ENCODE measurements around the gene OR8B8. TPM values are rescaled to one million over a fixed set of nuclear protein-coding genes. Genes with fewer than 3 reads are reported as not detected.

The OR8B8 gene
- total RNA-seq, 3 donors from 2014 or later, result not detected

DNA sequence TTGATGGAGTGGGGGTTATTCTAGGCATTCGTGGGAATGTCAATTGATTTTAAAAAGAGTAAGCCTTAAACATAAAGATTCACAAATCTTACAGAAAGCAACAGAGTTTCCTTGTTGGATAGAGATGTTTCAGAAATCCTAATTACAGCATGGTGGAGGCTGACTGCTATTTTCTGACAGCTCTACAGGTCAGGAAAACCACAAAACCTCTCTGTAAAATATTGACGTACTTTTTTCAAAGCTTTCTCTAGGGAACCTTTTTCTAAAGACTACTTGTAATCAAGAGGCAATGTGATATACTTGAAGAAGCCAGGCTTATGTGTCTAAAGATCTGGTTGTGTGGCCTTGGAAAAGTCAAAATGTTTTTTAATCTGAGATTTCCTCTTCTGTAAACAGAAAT is 9.1 kb upstream of the OR8B8 start:
- H3K4me3 ChIP-seq, result no peak overlapping the region
- no peaks in the 10 kb centered on the region for H3K9me3 ChIP-seq
- DNase-seq (no peak), ATAC-seq (no peak)
- H3K4me1 ChIP-seq (ENCODE audit: low read depth), result no peaks in the 10 kb centered on the region
- TF ChIP-seq, protein P1, sequence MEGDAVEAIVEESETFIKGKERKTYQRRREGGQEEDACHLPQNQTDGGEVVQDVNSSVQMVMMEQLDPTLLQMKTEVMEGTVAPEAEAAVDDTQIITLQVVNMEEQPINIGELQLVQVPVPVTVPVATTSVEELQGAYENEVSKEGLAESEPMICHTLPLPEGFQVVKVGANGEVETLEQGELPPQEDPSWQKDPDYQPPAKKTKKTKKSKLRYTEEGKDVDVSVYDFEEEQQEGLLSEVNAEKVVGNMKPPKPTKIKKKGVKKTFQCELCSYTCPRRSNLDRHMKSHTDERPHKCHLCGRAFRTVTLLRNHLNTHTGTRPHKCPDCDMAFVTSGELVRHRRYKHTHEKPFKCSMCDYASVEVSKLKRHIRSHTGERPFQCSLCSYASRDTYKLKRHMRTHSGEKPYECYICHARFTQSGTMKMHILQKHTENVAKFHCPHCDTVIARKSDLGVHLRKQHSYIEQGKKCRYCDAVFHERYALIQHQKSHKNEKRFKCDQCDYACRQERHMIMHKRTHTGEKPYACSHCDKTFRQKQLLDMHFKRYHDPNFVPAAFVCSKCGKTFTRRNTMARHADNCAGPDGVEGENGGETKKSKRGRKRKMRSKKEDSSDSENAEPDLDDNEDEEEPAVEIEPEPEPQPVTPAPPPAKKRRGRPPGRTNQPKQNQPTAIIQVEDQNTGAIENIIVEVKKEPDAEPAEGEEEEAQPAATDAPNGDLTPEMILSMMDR (IDR thresholded peaks at IDR 0.05), result no peak
- H3K36me3 ChIP-seq (ENCODE audit: low read depth), result no peaks in the 10 kb centered on the region
- intact Hi-C loops (cut with DNase I, micrococcal nuclease), result no loop called here

DNA sequence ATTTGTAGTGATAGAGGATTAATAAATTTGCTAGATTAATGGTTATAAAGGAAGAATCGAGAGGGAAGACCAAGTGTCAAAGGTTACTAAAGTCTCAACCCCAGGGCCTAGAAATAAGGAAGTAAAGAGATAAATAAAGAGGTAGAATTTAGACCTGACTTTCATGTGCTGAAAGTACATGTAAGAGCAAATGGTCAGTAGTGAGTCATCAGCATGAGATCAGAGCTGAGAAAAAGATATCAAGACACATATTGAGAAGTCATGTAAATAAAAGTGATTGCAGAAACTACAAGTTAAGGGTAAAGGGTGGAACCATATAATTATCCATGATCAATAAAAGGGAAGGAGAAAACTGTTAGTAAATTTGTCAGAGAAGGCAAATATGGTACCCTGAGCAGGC is 1.4 kb upstream of the OR8B8 start:
- TF ChIP-seq, protein P1 (IDR thresholded peaks at IDR 0.05), result no peak
- intact Hi-C loops (cut with DNase I, micrococcal nuclease), result no loop called here
- Histone ChIP-seq H3K9me3 (no peaks in the 10 kb centered on the region), H3K36me3 (ENCODE audit: low read depth) (no peaks in the 10 kb centered on the region), H3K4me3 (no peak overlapping the region), H3K4me1 (ENCODE audit: low read depth) (no peaks in the 10 kb centered on the region)
- no peak for ATAC-seq
- DNase-seq, result no peak

DNA sequence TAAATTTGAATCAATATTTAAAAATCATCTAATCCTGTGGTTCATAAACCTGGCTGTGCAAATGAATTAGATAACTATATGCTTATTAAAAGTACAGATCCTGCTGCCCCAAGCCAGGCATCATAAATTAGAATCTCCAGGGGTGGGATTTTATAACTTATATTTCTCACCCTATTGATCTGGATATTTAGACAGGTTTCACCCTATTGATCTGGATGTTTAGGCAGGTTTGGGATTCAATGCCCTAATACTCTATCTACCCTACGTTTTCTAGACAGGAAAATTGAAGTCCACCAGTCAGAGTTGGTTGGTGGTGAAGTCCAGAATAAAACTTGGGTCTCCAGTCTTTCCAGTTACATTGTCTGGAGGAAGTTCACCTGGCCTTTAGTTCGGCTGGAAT is 2.6 kb downstream of the OR8B8 start:
- intact Hi-C loops (cut with DNase I, micrococcal nuclease), result no loop called here
- H3K4me3 ChIP-seq, result no peak overlapping the region
- H3K36me3 ChIP-seq (ENCODE audit: low read depth), result no peaks in the 10 kb centered on the region
- TF ChIP-seq, protein P1 (IDR thresholded peaks at IDR 0.05), result no peak
- ATAC-seq, result no peak
- H3K9me3 ChIP-seq, result no peaks in the 10 kb centered on the region
- no peak for DNase-seq
- H3K4me1 ChIP-seq (ENCODE audit: low read depth), result no peaks in the 10 kb centered on the region

DNA sequence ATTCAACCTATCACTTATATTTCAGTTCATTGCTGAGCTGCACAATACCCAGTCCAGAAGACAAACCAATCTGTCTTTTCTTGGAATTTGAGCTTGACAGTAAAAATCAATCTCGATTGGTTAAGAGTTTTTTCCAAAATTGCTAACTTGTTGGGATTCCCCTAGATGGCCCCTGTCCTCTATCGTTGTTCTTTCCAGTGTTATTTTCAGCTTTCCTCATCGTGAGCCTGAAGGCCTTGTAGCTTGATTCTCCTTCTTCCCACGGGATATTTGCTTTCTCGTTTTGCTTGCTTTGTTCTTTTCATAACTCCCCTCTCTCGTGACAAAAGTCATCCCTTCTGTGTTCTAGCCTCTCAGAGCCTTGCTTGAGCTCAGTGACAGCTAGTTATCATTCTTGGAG is 3.1 kb downstream of the OR8B8 start:
- ATAC-seq, result no peak
- DNase-seq, result no peak
- intact Hi-C loops (cut with DNase I, micrococcal nuclease), result no loop called here
- H3K4me3 ChIP-seq, result no peak overlapping the region
- H3K4me1 ChIP-seq (ENCODE audit: low read depth), result no peaks in the 10 kb centered on the region
- H3K9me3 ChIP-seq, result no peaks in the 10 kb centered on the region
- TF ChIP-seq, protein P1 (IDR thresholded peaks at IDR 0.05), result no peak
- H3K36me3 ChIP-seq (ENCODE audit: low read depth), result no peaks in the 10 kb centered on the region

DNA sequence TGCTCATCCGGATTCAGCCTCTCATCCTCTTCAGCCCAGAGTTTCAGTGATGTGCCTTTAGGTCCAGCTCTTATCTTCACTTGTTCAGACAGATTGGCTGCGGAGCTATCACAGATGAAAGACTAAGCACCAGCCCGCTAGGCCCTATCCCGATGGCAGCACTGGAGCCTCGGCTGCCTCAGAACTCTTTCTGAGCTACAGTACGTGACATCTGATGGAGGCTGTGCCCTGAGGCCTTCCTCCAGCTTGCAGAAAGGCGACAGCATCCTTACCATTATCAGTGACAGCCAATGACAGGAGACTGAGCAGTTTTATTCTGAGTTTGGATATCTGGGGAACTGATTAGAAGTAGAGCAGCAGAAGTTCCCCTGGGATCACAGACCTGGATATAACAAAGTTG is 4.0 kb downstream of the OR8B8 start:
- H3K9me3 ChIP-seq, result no peaks in the 10 kb centered on the region
- H3K4me3 ChIP-seq, result no peak overlapping the region
- no peak for DNase-seq
- intact Hi-C loops (cut with DNase I, micrococcal nuclease), result no loop called here
- H3K36me3 ChIP-seq (ENCODE audit: low read depth), result no peaks in the 10 kb centered on the region
- TF ChIP-seq, protein P1 (IDR thresholded peaks at IDR 0.05), result no peak
- no peak for ATAC-seq
- H3K4me1 ChIP-seq (ENCODE audit: low read depth), result no peaks in the 10 kb centered on the region

DNA sequence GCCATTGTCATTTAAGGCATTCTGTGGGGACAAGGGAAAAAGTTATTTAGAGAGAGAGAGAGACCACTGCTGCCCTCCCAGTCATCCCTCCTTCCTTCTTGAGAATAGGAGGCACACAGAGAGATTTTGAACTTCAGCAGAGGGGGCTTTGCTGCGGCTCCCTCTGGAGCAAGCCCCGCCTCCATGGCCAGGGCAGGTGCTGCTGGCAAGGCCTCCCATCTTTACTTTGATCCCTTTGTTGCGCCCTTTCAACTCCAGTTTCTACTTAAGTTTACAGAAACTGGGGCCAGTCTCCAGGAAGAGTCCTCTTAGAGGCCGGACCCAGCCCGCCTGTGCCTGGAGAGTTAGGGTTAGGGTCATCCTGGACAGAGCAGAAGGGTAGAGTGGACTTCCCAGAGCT is 4.4 kb downstream of the OR8B8 start:
- intact Hi-C loops (cut with DNase I, micrococcal nuclease), result no loop called here
- no peaks in the 10 kb centered on the region for H3K36me3 ChIP-seq (ENCODE audit: low read depth)
- H3K9me3 ChIP-seq, result no peaks in the 10 kb centered on the region
- DNase-seq (no peak), ATAC-seq (no peak)
- no peak overlapping the region for H3K4me3 ChIP-seq
- TF ChIP-seq, protein P1 (IDR thresholded peaks at IDR 0.05), result no peak
- H3K4me1 ChIP-seq (ENCODE audit: low read depth), result no peaks in the 10 kb centered on the region
